HEK293 (cell line): Measurements from ENCODE around the gene SH3RF3.

ENCODE experiments used
- CTCF ChIA-PET: fragments of 350-600 bp; formaldehyde crosslinking; extraction: SDS; loops from one replicate; lab custom pipeline; 2021; ENCODE audit warnings: antibody characterized with exemption; lab: Yijun Ruan, JAX
- POLR2A ChIA-PET: fragments of 300-600 bp; formaldehyde crosslinking; extraction: SDS; loops from one replicate; lab custom pipeline; 2020; ENCODE audit warnings: antibody characterized with exemption, inconsistent platforms; lab: Yijun Ruan, JAX
- H3K27ac ChIP-seq: fragments of 200-500 bp; sonication (Bioruptor generic); 2 replicates; pipeline ENCODE4 v1.5.1; 2014; ENCODE audit warnings: low read depth, low read length, control low read depth, inconsistent platforms; ENCODE audit errors: extremely low read depth
- H3K36me3 ChIP-seq, 2 experiments: fragments of 200-500 bp in 1 of 2; sonication (Bioruptor generic) in 1 of 2; 1 replicate in 1 of 2; 2 replicates in 1 of 2; pipeline ENCODE4 v1.5.1; 2014 to 2017; ENCODE audit warnings: inconsistent platforms in 2 of 2, low read length in 2 of 2; ENCODE audit not compliant: control insufficient read depth in 2 of 2, insufficient read depth in 1 of 2
- H3K4me1 ChIP-seq: fragments of 200-500 bp; sonication (Bioruptor generic); 2 replicates; pipeline ENCODE4 v1.5.1; 2014; ENCODE audit warnings: mild to moderate bottlenecking, low read length, inconsistent platforms; ENCODE audit not compliant: control insufficient read depth, insufficient read depth
- H3K4me3 ChIP-seq: 2 replicates; pipeline ENCODE4 v1.5.1; 2011; ENCODE audit warnings: low read depth, mild to moderate bottlenecking, control low read depth, low read length, moderate library complexity
- H3K9me3 ChIP-seq: fragments of 200-500 bp; sonication (Bioruptor generic); 2 replicates; pipeline ENCODE4 v1.5.1; 2014; ENCODE audit warnings: low read depth, low read length, inconsistent platforms; ENCODE audit not compliant: control insufficient read depth, insufficient read depth
- GLIS1 ChIP-seq: fragments of 450-650 bp; formaldehyde crosslinking; IDR thresholded peaks from 2 replicates; pipeline ENCODE4 v1.5.1; 2016; ENCODE audit warnings: missing biosample characterization, missing genetic modification characterization
- KLF7 ChIP-seq: fragments of 450-650 bp; formaldehyde crosslinking; IDR thresholded peaks from 2 replicates; pipeline ENCODE4 v1.5.1; 2016; ENCODE audit warnings: missing biosample characterization, missing genetic modification characterization, borderline replicate concordance
- MEIS1 ChIP-seq: sonication (generic); formaldehyde crosslinking; IDR thresholded peaks from 2 replicates; pipeline ENCODE4 v1.8.1; 2022; ENCODE audit warnings: missing genetic modification reagents, mild to moderate bottlenecking, borderline replicate concordance
- MYNN ChIP-seq: fragments of 450-650 bp; formaldehyde crosslinking; IDR thresholded peaks from 2 replicates; pipeline ENCODE4 v1.5.1; 2016; ENCODE audit warnings: missing biosample characterization, missing genetic modification characterization, borderline replicate concordance
- PRDM6 ChIP-seq: fragments of 450-650 bp; formaldehyde crosslinking; IDR thresholded peaks from 2 replicates; pipeline ENCODE4 v1.5.1; 2017; ENCODE audit warnings: missing biosample characterization, missing genetic modification characterization
- SP3 ChIP-seq: fragments of 450-650 bp; formaldehyde crosslinking; IDR thresholded peaks from 2 replicates; pipeline ENCODE4 v1.5.1; 2016; ENCODE audit warnings: missing biosample characterization, missing genetic modification characterization
- ZBTB10 ChIP-seq: fragments of 450-650 bp; formaldehyde crosslinking; IDR thresholded peaks from 2 replicates; pipeline ENCODE4 v1.5.1; 2016; ENCODE audit warnings: missing biosample characterization, missing genetic modification characterization
- ZBTB17 ChIP-seq: fragments of 450-650 bp; formaldehyde crosslinking; IDR thresholded peaks from 2 replicates; pipeline ENCODE4 v1.5.1; 2016; ENCODE audit warnings: missing biosample characterization, missing genetic modification characterization
- ZBTB26 ChIP-seq: fragments of 450-650 bp; formaldehyde crosslinking; optimal IDR thresholded peaks from 2 replicates; pipeline ENCODE3; 2016; ENCODE audit warnings: missing biosample characterization, mild to moderate bottlenecking, missing genetic modification characterization
- ZNF10 ChIP-seq: fragments of 450-650 bp; formaldehyde crosslinking; IDR thresholded peaks from 2 replicates; pipeline ENCODE4 v1.5.1; 2017; ENCODE audit warnings: missing biosample characterization, missing genetic modification characterization
- ZNF114 ChIP-seq: fragments of 450-650 bp; formaldehyde crosslinking; IDR thresholded peaks from 2 replicates; pipeline ENCODE4 v1.5.0; 2017; ENCODE audit warnings: missing biosample characterization, missing genetic modification characterization
- ZNF146 ChIP-seq: fragments of 450-650 bp; formaldehyde crosslinking; IDR thresholded peaks from 2 replicates; pipeline ENCODE4 v1.5.1; 2016; ENCODE audit warnings: missing biosample characterization, missing genetic modification characterization
- ZNF155 ChIP-seq: fragments of 450-650 bp; formaldehyde crosslinking; IDR thresholded peaks from 2 replicates; pipeline ENCODE4 v1.5.1; 2016; ENCODE audit warnings: missing biosample characterization, missing genetic modification characterization
- ZNF335 ChIP-seq: fragments of 450-650 bp; formaldehyde crosslinking; conservative IDR thresholded peaks from 2 replicates; pipeline ENCODE4 v1.5.1; 2016; ENCODE audit warnings: missing biosample characterization, missing genetic modification characterization
- ZNF362 ChIP-seq: fragments of 450-650 bp; formaldehyde crosslinking; IDR thresholded peaks from 2 replicates; pipeline ENCODE4 v1.5.1; 2016; ENCODE audit warnings: missing biosample characterization, missing genetic modification characterization
- ZNF561 ChIP-seq: fragments of 450-650 bp; IDR thresholded peaks from 2 replicates; pipeline ENCODE4 v1.5.1; 2018; ENCODE audit warnings: missing biosample characterization, missing genetic modification characterization, borderline replicate concordance
- ZNF610 ChIP-seq: fragments of 450-650 bp; formaldehyde crosslinking; IDR thresholded peaks from 2 replicates; pipeline ENCODE4 v1.5.1; 2016; ENCODE audit warnings: missing biosample characterization, missing genetic modification characterization, borderline replicate concordance
- ZNF658 ChIP-seq: fragments of 450-650 bp; formaldehyde crosslinking; IDR thresholded peaks from 2 replicates; pipeline ENCODE4; 2016; ENCODE audit warnings: missing biosample characterization, missing genetic modification characterization
- ZNF76 ChIP-seq: fragments of 450-650 bp; formaldehyde crosslinking; IDR thresholded peaks from 2 replicates; pipeline ENCODE4; 2016; ENCODE audit warnings: low read depth, missing biosample characterization, missing genetic modification characterization, borderline replicate concordance

Gene SH3RF3

GRCh38 chr2:109530712-109531111 lies 401.7 kb downstream of the SH3RF3 start:
- CTCF ChIA-PET: interaction anchor here (3.3 kb wide), 1 partner anchor 15 kb away, joined by 20 read pairs; no protein-coding TSS in a partner anchor
- POLR2A ChIA-PET: no interaction called here
- no peak overlapping the region for H3K4me3 ChIP-seq
- no peak for TF ChIP-seq ZNF76 (tag by site-specific recombination)
- no peaks in the 10 kb centered on the region for H3K4me1 ChIP-seq
- no peak overlapping the region for H3K27ac ChIP-seq
- H3K36me3 ChIP-seq: no peaks in the 10 kb centered on the region
- no peaks in the 10 kb centered on the region for H3K9me3 ChIP-seq

GRCh38 chr2:109531221-109531620 lies 402.2 kb downstream of the SH3RF3 start:
- POLR2A ChIA-PET: no interaction called here
- TF ChIP-seq ZBTB17 (tag by site-specific recombination): no peak
- TF ChIP-seq ZNF335 (tag by site-specific recombination): no peak
- no peak for TF ChIP-seq ZNF561 (tag by site-specific recombination)
- no peak for TF ChIP-seq ZNF146
- TF ChIP-seq MEIS1 (CRISPR knock-in tag): no peak
- TF ChIP-seq PRDM6 (tag by site-specific recombination): no peak
- TF ChIP-seq, all 188 proteins: peak for 0
- no peak overlapping the region for H3K27ac ChIP-seq
- CTCF ChIA-PET: interaction anchor here (1.5 to 3.3 kb wide), 2 partner anchors 14 to 15 kb away, joined by 4 to 20 read pairs; no protein-coding TSS in a partner anchor
- no peak overlapping the region for H3K4me3 ChIP-seq
- H3K4me1 ChIP-seq: no peaks in the 10 kb centered on the region
- H3K36me3 ChIP-seq: no peaks in the 10 kb centered on the region
- no peaks in the 10 kb centered on the region for H3K9me3 ChIP-seq

GRCh38 chr2:109531896-109532727 lies 403.1 kb downstream of the SH3RF3 start:
- Histone ChIP-seq H3K27ac (no peak overlapping the region), H3K4me1 (no peaks in the 10 kb centered on the region), H3K9me3 (no peaks in the 10 kb centered on the region), H3K36me3 (no peaks in the 10 kb centered on the region), H3K4me3 (no peak overlapping the region)
- POLR2A ChIA-PET: interaction anchor here (0.7 kb wide), 1 partner anchor 11 kb away, joined by 4 read pairs; no protein-coding TSS in a partner anchor
- TF ChIP-seq ZBTB10 (tag by site-specific recombination) (no peak), GLIS1 (no peak), ZNF10 (tag by site-specific recombination) (no peak), ZNF114 (no peak), ZBTB17 (tag by site-specific recombination) (no peak), ZNF335 (tag by site-specific recombination) (no peak), ZNF155 (tag by site-specific recombination) (no peak), KLF7 (tag by site-specific recombination) (no peak), ZNF610 (tag by site-specific recombination) (no peak), MYNN (no peak), ZNF658 (tag by site-specific recombination) (no peak), ZBTB26 (no peak), ZNF362 (tag by site-specific recombination) (no peak), SP3 (no peak)
- CTCF ChIA-PET: interaction anchor here (1.0 to 3.3 kb wide), 3 partner anchors 13 to 16 kb away, joined by 3 to 20 read pairs (median 4); no protein-coding TSS in a partner anchor
